Activated T-helper 2 cell treated with anti-CD3 and anti-CD28 coated beads, Interferon-gamma antibody, Interleukin-2, Interleukin-4, amounts not matched to agents 10 μg/mL and 5 μg/mL and 100 μg/mL, durations not matched to agents 14 hours and 24 hours and 36 hours (primary cell): ENCODE measurements around the gene SLCO2A1. TPM values are rescaled to one million over a fixed set of nuclear protein-coding genes. Genes with fewer than 3 reads are reported as not detected.

ENCODE experiments used
- DNase-seq: peaks from one replicate; pipeline ENCODE4 v3.0.0; 2021; ENCODE audit warnings: low spot score
- H3K27ac Mint-ChIP-seq: one replicate; pipeline ENCODE4 v1.8.0; 2021; ENCODE audit warnings: mixed read lengths
- H3K27me3 Mint-ChIP-seq: one replicate; pipeline ENCODE4 v1.8.0; 2021; ENCODE audit warnings: low read depth, mixed read lengths
- H3K36me3 Mint-ChIP-seq: one replicate; pipeline ENCODE4 v1.8.0; 2021; ENCODE audit warnings: low read depth, mixed read lengths
- H3K4me1 Mint-ChIP-seq: one replicate; pipeline ENCODE4 v1.8.0; 2021; ENCODE audit warnings: low read depth, mixed read lengths
- H3K4me3 Mint-ChIP-seq: one replicate; pipeline ENCODE4 v1.8.0; 2021; ENCODE audit warnings: low read depth, mild to moderate bottlenecking, moderate library complexity, mixed read lengths
- H3K9me3 Mint-ChIP-seq: one replicate; pipeline ENCODE4 v1.8.0; 2021; ENCODE audit warnings: mixed read lengths
- intact Hi-C: fragments of 100-400 bp; cut with micrococcal nuclease; formaldehyde crosslinking; loops from one replicate; pipeline ENCODE4 v1.15.1; 2023
- total RNA-seq: library from RNA; stranded (reverse); gene quantifications from 2 replicates; pipeline ENCODE4 v1.2.3, GENCODE V29; 2022

Gene SLCO2A1
- total RNA-seq, 1 donor from 2014 or later, result not detected

DNA sequence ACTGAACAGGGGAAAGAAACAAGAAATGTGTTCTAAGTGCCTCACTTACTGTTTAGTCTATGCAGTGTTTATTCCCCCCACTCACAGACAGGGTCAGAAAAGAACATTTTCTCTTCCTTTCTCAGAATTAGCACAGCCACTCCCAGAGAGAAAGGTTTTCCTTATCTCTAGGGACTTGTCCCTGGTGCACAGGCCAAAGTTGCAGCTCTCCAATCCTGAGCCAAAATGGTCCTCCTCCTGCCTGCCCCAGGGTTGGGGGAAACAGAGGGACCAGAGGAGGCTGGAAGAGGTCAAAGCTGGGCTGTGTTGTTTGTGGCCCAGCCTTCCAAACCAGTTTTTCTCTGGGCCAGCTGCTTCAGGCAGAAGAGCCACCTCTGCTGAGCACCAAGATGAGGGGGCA, 146.1 kb downstream of the SLCO2A1 start:
- H3K27ac Mint-ChIP-seq, result no peak overlapping the region

DNA sequence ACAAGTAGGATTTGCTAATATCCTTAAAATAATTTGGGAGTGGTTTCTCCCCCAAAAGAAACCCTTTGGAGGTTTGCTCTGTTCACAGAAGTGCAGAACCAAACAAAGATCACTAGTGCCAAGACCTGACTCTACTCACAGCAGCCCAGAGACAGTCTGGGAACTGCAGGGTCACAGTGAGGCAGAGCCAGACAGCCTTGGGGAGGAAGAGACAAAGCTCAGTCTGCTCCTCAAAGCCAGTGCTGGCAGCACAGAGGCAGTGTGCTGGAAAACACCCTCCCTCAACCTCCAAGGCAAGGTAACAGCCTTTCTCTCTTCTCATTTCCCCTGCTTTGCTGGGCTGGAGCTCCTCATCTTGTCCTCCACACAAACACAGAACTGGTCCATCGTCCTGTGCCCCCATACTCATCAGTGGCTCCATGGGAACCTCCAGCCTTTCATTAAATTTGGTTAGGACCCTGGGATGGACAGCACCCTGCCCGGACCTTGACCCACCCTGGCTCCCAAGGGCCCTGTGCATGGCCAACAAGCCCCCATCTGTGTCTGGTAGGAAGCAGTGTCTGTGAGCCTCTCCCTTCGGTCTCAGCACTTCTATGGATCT, 146.6 kb downstream of the SLCO2A1 start:
- Mint-ChIP-seq H3K9me3 (peaks cover 9% of the 10 kb centered on the region), H3K27ac (no peak overlapping the region)

More for the DNA sequence above, 146.1 kb downstream of the SLCO2A1 start:
- DNase-seq, result no peak
- H3K36me3 Mint-ChIP-seq, result no peaks in the 10 kb centered on the region
- H3K27me3 Mint-ChIP-seq, result no peaks in the 10 kb centered on the region
- H3K9me3 Mint-ChIP-seq, result peaks cover 3% of the 10 kb centered on the region
- intact Hi-C loops, result no loop called here
- H3K4me1 Mint-ChIP-seq, result peaks cover 17% of the 10 kb centered on the region
- H3K4me3 Mint-ChIP-seq, result no peak overlapping the region

DNA sequence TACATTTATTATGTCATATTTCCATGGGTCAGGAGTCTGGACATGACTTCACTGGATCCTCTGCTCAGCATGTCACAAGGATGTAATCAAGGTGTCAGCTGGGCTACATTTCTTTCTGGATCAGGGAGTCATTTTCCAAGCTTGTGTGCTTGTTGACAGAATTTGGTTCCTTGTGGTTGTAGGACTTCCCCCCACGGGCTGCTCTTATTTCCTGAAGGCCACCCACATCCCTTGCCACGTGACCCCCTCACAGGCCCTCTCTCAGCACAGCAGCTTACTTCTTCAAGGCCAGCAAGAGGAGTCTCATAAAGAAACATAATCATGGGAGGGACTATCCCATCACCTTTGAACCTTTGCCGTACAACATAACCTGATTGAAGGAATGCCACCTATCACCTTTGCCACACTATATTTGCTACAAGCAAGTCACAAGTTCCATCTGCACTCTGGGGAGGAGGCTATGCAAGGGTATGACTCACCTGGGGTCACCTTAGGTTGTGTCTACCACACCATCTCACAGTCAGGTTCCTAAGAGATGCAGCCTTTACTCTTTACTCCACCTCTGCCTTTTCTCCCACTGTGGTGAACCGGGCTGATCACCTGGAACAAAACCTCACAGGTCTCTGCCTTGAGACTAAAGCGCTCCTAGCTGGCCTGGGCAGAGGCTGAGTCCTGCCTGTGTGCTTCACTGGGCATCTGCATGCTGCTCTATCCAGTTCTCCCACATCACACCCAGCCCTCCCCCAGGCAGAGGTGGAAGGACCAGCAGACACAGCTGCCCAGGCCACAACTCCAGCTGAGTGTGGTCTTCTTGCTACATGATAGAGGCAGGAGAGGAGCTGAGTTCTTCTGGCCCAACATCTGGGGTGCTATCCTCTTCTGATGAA, 147.5 kb downstream of the SLCO2A1 start:
- intact Hi-C loops, result no loop called here
- Mint-ChIP-seq H3K27ac (no peak overlapping the region), H3K4me1 (peaks cover 17% of the 10 kb centered on the region), H3K27me3 (no peaks in the 10 kb centered on the region), H3K36me3 (no peaks in the 10 kb centered on the region), H3K9me3 (peaks cover 13% of the 10 kb centered on the region), H3K4me3 (no peak overlapping the region)
- no peak for DNase-seq

More for the DNA sequence above, 146.6 kb downstream of the SLCO2A1 start:
- intact Hi-C loops, result no loop called here
- Mint-ChIP-seq H3K27me3 (no peaks in the 10 kb centered on the region), H3K4me3 (no peak overlapping the region), H3K4me1 (peaks cover 17% of the 10 kb centered on the region), H3K36me3 (no peaks in the 10 kb centered on the region)
- no peak for DNase-seq

DNA sequence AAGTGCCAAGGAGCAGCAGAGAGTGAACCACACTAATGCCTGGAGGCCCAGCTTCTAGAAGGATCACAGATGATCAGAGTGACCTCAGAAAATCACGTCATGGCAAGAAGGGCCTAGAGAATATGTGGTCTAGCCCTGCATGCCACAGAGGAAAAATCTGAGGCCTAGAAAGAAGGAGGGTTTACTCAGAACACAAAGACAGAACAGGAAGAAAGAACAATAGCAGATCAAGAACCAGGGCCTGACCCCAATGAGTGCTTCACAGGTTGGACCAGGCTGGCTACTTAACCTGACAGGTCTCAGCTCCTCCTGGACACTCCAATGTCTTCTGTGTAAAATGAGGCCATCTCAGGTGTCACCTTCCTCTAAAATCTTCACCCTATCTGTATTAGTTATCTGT, 148.2 kb downstream of the SLCO2A1 start:
- no peak overlapping the region for H3K27ac Mint-ChIP-seq
- no peaks in the 10 kb centered on the region for H3K36me3 Mint-ChIP-seq
- peaks cover 13% of the 10 kb centered on the region for H3K9me3 Mint-ChIP-seq
- H3K27me3 Mint-ChIP-seq, result no peaks in the 10 kb centered on the region
- H3K4me3 Mint-ChIP-seq, result no peak overlapping the region
- intact Hi-C loops, result no loop called here
- peaks cover 17% of the 10 kb centered on the region for H3K4me1 Mint-ChIP-seq
- DNase-seq, result no peak

DNA sequence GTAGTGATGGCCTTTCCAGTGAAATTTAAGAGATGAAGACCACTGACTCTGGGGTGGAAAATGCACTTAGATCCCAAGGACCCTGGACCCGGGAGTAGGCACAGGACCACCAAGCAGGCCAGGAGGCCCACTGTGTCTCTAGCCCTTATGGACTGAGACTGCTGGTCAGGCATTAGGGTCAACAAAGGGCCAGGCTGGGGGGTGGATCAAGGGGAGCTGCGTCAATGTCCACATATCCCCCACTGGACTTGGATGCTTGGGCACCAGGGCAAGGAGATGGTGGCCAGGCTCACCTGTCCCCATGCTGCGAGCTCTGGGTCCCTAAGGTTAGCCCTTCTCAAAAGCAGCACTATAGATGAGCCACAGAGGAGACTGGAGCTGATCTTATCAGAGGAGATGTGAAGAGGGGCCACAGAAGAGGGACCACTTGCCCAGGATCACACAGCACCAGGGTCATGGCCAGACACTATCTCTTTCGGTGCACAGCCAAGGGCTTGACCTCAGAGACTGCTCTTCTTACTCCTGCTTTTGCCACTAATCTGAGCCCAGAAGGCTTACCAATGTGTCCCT, 148.8 kb downstream of the SLCO2A1 start:
- Mint-ChIP-seq H3K4me3 (no peak overlapping the region), H3K36me3 (no peaks in the 10 kb centered on the region), H3K9me3 (peaks cover 13% of the 10 kb centered on the region), H3K4me1 (peaks cover 17% of the 10 kb centered on the region), H3K27ac (peak overlapping the region; percentile 15), H3K27me3 (peaks cover 5% of the 10 kb centered on the region)
- intact Hi-C loops, result no loop called here
- DNase-seq, result no peak

DNA sequence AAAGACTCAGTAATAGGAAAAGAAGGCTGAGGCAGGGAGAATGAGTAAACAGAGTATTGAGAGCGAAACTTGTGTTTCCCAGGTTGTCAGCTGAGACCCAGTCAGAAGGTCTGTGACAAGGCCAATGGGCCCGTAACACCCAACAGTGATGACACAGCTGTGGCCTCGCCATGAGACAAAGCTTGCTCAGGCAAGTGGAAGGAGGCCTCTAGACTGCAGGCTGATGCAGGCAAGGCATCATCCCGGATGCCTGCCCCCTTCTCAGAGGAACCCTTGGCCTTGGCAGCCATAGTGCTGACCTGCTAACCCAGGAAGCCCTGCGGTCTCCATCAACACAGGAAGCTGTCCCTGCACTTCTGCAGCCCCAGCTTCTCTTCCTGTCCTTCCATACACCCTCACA, 149.4 kb downstream of the SLCO2A1 start:
- no peaks in the 10 kb centered on the region for H3K36me3 Mint-ChIP-seq
- peak overlapping the region; percentile 15 for H3K27ac Mint-ChIP-seq
- no peak for DNase-seq
- no peak overlapping the region for H3K4me3 Mint-ChIP-seq
- H3K27me3 Mint-ChIP-seq, result peaks cover 5% of the 10 kb centered on the region
- H3K4me1 Mint-ChIP-seq, result peaks cover 17% of the 10 kb centered on the region
- intact Hi-C loops, result no loop called here
- H3K9me3 Mint-ChIP-seq, result peaks cover 13% of the 10 kb centered on the region

DNA sequence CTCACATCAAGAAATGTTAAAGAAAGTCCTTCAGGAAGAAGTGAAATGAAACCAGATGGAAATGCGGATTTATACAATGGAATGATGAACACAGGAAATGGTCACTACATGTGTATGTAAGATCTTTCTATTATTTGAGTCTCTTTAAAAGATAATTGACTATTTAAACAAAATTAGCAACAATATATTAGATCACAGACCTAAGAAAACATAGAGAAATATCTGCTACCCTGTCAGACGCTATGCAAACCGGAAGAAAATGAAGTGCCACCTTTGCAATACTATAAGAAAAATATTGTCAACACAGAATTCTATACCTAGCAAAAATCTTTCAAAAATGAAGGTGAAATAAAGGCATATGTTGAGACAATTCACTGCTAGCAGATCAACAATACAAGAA, 151.2 kb downstream of the SLCO2A1 start:
- H3K36me3 Mint-ChIP-seq, result no peaks in the 10 kb centered on the region
- no peak overlapping the region for H3K27ac Mint-ChIP-seq
- DNase-seq, result no peak
- peaks cover 13% of the 10 kb centered on the region for H3K9me3 Mint-ChIP-seq
- peaks cover 24% of the 10 kb centered on the region for H3K4me1 Mint-ChIP-seq
- peaks cover 8% of the 10 kb centered on the region for H3K27me3 Mint-ChIP-seq
- no peak overlapping the region for H3K4me3 Mint-ChIP-seq
- intact Hi-C loops, result no loop called here

Other genes starting within 250 kb of the SLCO2A1 start
- gene SRPRB, start 224.1 kb downstream of the SLCO2A1 start, total RNA-seq, result 91.5 and 92.1 TPM in 2 replicates
- 4.6 and 7.6 TPM in 2 replicates for gene RAB6B, start 134.0 kb downstream of the SLCO2A1 start, total RNA-seq
- 15.8 and 18.4 TPM in 2 replicates for gene RYK, start 220.9 kb upstream of the SLCO2A1 start, total RNA-seq